Measurements from ENCODE around the gene WBP2. TPM values are rescaled to one million over a fixed set of nuclear protein-coding genes. Genes with fewer than 3 reads are reported as not detected.

Gene WBP2
- total and polyA plus RNA-seq, 2 of the 13 experiments (the other 11 are each of a cell fraction or from before 2014, with no cell fraction given), result 29.2 to 29.5 TPM

DNA sequence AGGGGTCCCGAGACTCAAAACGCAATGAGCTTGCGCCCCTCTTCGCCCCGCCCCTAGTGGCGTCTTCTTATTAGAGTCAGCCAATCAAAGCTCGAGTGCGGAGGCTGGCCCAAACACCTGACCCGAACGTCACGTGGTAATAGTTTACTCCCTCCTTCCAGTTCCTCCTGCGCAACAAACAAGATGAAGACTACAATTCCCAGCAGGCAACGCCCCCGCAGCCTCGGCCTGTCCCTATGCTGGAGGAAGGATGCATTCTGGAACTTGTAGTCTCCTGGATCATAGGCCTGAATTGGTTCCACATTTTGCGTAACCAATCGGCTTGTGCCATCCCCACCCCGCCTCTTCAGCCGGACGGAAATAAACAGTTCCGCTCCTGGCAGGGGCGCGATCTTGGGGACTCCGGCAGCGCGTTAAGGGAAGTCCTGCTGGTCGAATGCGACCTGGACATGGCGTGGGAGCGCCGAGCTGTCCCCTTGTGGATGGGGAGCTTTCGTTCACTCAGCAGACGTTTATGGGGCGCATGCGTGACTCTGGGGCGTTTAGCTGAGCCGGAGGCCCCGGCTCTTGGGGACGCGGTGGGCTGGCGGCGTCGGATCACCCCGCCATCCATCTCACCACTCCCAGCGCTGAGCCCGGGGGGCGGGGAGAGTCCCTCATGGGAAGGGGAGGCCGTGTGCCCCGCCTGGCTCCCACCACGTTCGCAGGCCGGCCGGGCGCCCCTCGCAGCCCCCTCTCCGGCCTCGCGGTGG is at the start of gene WBP2 (continued):
- TF ChIP-seq, protein P1, sequence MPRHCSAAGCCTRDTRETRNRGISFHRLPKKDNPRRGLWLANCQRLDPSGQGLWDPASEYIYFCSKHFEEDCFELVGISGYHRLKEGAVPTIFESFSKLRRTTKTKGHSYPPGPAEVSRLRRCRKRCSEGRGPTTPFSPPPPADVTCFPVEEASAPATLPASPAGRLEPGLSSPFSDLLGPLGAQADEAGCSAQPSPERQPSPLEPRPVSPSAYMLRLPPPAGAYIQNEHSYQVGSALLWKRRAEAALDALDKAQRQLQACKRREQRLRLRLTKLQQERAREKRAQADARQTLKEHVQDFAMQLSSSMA (CRISPR knock-in tag; IDR thresholded peaks at IDR 0.05), result no peak
- TF ChIP-seq, protein P2, sequence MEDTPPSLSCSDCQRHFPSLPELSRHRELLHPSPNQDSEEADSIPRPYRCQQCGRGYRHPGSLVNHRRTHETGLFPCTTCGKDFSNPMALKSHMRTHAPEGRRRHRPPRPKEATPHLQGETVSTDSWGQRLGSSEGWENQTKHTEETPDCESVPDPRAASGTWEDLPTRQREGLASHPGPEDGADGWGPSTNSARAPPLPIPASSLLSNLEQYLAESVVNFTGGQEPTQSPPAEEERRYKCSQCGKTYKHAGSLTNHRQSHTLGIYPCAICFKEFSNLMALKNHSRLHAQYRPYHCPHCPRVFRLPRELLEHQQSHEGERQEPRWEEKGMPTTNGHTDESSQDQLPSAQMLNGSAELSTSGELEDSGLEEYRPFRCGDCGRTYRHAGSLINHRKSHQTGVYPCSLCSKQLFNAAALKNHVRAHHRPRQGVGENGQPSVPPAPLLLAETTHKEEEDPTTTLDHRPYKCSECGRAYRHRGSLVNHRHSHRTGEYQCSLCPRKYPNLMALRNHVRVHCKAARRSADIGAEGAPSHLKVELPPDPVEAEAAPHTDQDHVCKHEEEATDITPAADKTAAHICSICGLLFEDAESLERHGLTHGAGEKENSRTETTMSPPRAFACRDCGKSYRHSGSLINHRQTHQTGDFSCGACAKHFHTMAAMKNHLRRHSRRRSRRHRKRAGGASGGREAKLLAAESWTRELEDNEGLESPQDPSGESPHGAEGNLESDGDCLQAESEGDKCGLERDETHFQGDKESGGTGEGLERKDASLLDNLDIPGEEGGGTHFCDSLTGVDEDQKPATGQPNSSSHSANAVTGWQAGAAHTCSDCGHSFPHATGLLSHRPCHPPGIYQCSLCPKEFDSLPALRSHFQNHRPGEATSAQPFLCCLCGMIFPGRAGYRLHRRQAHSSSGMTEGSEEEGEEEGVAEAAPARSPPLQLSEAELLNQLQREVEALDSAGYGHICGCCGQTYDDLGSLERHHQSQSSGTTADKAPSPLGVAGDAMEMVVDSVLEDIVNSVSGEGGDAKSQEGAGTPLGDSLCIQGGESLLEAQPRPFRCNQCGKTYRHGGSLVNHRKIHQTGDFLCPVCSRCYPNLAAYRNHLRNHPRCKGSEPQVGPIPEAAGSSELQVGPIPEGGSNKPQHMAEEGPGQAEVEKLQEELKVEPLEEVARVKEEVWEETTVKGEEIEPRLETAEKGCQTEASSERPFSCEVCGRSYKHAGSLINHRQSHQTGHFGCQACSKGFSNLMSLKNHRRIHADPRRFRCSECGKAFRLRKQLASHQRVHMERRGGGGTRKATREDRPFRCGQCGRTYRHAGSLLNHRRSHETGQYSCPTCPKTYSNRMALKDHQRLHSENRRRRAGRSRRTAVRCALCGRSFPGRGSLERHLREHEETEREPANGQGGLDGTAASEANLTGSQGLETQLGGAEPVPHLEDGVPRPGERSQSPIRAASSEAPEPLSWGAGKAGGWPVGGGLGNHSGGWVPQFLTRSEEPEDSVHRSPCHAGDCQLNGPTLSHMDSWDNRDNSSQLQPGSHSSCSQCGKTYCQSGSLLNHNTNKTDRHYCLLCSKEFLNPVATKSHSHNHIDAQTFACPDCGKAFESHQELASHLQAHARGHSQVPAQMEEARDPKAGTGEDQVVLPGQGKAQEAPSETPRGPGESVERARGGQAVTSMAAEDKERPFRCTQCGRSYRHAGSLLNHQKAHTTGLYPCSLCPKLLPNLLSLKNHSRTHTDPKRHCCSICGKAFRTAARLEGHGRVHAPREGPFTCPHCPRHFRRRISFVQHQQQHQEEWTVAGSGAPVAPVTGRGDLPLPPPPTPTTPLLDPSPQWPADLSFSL (CRISPR knock-in tag; IDR thresholded peaks at IDR 0.05), result no peak
- TF ChIP-seq ATAD3A (CRISPR knock-in tag; IDR thresholded peaks at IDR 0.05) (no peak; the same call in 1 of the 2 replicates), SP140L (CRISPR knock-in tag; IDR thresholded peaks at IDR 0.05; ENCODE audit: borderline replicate concordance) (0 out of 2 replicates have a peak, but pooled peaks have one; percentile 32), NBN (conservative IDR thresholded peaks at IDR 0.05) (no peak), RFX3 (CRISPR knock-in tag; IDR thresholded peaks at IDR 0.05) (peak; percentile 2; the same call in 1 of the 2 replicates), ZNF207 (IDR thresholded peaks at IDR 0.05; ENCODE audit: borderline replicate concordance) (no peak), RBM39 (IDR thresholded peaks at IDR 0.05; ENCODE audit: low read depth, low read length, poor library complexity, severe bottlenecking) (peak; percentile 96)
- TF ChIP-seq, protein P3, sequence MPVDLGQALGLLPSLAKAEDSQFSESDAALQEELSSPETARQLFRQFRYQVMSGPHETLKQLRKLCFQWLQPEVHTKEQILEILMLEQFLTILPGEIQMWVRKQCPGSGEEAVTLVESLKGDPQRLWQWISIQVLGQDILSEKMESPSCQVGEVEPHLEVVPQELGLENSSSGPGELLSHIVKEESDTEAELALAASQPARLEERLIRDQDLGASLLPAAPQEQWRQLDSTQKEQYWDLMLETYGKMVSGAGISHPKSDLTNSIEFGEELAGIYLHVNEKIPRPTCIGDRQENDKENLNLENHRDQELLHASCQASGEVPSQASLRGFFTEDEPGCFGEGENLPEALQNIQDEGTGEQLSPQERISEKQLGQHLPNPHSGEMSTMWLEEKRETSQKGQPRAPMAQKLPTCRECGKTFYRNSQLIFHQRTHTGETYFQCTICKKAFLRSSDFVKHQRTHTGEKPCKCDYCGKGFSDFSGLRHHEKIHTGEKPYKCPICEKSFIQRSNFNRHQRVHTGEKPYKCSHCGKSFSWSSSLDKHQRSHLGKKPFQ (CRISPR knock-in tag; IDR thresholded peaks at IDR 0.05; ENCODE audit: insufficient replicate concordance), result peak; percentile 94
- TF ChIP-seq, protein P4, sequence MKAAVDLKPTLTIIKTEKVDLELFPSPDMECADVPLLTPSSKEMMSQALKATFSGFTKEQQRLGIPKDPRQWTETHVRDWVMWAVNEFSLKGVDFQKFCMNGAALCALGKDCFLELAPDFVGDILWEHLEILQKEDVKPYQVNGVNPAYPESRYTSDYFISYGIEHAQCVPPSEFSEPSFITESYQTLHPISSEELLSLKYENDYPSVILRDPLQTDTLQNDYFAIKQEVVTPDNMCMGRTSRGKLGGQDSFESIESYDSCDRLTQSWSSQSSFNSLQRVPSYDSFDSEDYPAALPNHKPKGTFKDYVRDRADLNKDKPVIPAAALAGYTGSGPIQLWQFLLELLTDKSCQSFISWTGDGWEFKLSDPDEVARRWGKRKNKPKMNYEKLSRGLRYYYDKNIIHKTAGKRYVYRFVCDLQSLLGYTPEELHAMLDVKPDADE (CRISPR knock-in tag; IDR thresholded peaks at IDR 0.05), result 0 out of 2 replicates have a peak, but pooled peaks have one; percentile 72
- TF ChIP-seq, protein P5, sequence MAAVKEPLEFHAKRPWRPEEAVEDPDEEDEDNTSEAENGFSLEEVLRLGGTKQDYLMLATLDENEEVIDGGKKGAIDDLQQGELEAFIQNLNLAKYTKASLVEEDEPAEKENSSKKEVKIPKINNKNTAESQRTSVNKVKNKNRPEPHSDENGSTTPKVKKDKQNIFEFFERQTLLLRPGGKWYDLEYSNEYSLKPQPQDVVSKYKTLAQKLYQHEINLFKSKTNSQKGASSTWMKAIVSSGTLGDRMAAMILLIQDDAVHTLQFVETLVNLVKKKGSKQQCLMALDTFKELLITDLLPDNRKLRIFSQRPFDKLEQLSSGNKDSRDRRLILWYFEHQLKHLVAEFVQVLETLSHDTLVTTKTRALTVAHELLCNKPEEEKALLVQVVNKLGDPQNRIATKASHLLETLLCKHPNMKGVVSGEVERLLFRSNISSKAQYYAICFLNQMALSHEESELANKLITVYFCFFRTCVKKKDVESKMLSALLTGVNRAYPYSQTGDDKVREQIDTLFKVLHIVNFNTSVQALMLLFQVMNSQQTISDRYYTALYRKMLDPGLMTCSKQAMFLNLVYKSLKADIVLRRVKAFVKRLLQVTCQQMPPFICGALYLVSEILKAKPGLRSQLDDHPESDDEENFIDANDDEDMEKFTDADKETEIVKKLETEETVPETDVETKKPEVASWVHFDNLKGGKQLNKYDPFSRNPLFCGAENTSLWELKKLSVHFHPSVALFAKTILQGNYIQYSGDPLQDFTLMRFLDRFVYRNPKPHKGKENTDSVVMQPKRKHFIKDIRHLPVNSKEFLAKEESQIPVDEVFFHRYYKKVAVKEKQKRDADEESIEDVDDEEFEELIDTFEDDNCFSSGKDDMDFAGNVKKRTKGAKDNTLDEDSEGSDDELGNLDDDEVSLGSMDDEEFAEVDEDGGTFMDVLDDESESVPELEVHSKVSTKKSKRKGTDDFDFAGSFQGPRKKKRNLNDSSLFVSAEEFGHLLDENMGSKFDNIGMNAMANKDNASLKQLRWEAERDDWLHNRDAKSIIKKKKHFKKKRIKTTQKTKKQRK (IDR thresholded peaks at IDR 0.05; ENCODE audit: low read length), result no peak

Measured in HepG2 (cell line).